ENCODE data around the gene ABCA7. TPM values are rescaled to one million over a fixed set of nuclear protein-coding genes. Genes with fewer than 3 reads are reported as not detected.

Gene ABCA7
- total RNA-seq, 1 experiment from 2014 or later: 40.3 TPM

DNA sequence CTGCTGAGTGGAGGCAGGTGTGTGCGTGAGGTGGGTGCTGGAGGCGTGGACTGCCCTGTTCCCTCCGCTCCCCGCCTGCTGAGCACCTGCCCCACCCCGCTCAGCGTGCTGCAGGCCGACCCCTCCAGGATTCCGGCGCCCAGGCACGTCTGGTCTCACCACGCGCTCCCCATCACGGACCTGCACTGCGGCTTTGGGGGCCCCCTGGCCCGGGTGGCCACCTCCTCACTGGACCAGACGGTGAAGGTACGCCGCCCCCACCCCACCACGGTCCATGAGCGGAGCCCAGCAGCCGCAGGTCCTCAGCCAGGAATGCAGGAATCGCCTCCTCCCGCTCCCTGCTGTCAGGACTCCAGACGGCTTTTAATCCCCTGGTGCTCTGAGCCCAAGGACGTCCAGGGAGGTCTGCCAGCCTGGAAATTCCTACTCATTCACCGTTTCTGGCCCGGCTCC lies 49.8 kb upstream of the ABCA7 start (continued):
- TF ChIP-seq, protein P1, sequence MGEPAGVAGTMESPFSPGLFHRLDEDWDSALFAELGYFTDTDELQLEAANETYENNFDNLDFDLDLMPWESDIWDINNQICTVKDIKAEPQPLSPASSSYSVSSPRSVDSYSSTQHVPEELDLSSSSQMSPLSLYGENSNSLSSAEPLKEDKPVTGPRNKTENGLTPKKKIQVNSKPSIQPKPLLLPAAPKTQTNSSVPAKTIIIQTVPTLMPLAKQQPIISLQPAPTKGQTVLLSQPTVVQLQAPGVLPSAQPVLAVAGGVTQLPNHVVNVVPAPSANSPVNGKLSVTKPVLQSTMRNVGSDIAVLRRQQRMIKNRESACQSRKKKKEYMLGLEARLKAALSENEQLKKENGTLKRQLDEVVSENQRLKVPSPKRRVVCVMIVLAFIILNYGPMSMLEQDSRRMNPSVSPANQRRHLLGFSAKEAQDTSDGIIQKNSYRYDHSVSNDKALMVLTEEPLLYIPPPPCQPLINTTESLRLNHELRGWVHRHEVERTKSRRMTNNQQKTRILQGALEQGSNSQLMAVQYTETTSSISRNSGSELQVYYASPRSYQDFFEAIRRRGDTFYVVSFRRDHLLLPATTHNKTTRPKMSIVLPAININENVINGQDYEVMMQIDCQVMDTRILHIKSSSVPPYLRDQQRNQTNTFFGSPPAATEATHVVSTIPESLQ (CRISPR knock-in tag; IDR thresholded peaks at IDR 0.05): no peak
- TF ChIP-seq, protein P2, sequence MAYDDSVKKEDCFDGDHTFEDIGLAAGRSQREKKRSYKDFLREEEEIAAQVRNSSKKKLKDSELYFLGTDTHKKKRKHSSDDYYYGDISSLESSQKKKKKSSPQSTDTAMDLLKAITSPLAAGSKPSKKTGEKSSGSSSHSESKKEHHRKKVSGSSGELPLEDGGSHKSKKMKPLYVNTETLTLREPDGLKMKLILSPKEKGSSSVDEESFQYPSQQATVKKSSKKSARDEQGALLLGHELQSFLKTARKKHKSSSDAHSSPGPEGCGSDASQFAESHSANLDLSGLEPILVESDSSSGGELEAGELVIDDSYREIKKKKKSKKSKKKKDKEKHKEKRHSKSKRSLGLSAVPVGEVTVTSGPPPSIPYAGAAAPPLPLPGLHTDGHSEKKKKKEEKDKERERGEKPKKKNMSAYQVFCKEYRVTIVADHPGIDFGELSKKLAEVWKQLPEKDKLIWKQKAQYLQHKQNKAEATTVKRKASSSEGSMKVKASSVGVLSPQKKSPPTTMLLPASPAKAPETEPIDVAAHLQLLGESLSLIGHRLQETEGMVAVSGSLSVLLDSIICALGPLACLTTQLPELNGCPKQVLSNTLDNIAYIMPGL (CRISPR knock-in tag; IDR thresholded peaks at IDR 0.05): no peak
- no peak for TF ChIP-seq JUN (CRISPR knock-in tag; IDR thresholded peaks at IDR 0.05)
- TF ChIP-seq, protein P3, sequence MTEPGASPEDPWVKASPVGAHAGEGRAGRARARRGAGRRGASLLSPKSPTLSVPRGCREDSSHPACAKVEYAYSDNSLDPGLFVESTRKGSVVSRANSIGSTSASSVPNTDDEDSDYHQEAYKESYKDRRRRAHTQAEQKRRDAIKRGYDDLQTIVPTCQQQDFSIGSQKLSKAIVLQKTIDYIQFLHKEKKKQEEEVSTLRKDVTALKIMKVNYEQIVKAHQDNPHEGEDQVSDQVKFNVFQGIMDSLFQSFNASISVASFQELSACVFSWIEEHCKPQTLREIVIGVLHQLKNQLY (CRISPR knock-in tag; IDR thresholded peaks at IDR 0.05): no peak
- TF ChIP-seq CREB1 (CRISPR knock-in tag; IDR thresholded peaks at IDR 0.05): no peak
- TF ChIP-seq, protein P4, sequence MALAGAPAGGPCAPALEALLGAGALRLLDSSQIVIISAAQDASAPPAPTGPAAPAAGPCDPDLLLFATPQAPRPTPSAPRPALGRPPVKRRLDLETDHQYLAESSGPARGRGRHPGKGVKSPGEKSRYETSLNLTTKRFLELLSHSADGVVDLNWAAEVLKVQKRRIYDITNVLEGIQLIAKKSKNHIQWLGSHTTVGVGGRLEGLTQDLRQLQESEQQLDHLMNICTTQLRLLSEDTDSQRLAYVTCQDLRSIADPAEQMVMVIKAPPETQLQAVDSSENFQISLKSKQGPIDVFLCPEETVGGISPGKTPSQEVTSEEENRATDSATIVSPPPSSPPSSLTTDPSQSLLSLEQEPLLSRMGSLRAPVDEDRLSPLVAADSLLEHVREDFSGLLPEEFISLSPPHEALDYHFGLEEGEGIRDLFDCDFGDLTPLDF (CRISPR knock-in tag; IDR thresholded peaks at IDR 0.05): no peak

DNA sequence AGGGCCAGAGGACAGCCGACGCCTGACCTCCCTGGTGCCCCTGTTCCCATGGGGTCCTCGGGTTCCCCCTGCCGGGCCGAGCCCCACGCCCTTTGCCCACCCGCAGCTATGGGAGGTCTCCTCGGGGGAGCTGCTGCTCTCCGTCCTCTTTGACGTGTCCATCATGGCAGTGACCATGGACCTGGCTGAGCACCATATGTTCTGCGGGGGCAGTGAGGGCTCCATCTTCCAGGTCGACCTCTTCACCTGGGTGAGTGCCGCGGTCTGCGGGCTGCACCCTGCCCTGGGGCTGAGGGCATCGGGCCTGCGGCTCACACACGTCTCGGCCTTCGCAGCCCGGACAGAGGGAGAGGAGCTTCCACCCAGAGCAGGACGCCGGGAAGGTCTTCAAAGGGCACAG lies 49.2 kb upstream of the ABCA7 start:
- CTCF ChIA-PET: interaction anchor here (0.6 to 1.4 kb wide), 6 partner anchors 20 to 124 kb away, joined by 3 to 4 read pairs (median 3); no protein-coding TSS in a partner anchor
- TF ChIP-seq MYBL2 (CRISPR knock-in tag; IDR thresholded peaks at IDR 0.05): no peak
- TF ChIP-seq, protein P5, sequence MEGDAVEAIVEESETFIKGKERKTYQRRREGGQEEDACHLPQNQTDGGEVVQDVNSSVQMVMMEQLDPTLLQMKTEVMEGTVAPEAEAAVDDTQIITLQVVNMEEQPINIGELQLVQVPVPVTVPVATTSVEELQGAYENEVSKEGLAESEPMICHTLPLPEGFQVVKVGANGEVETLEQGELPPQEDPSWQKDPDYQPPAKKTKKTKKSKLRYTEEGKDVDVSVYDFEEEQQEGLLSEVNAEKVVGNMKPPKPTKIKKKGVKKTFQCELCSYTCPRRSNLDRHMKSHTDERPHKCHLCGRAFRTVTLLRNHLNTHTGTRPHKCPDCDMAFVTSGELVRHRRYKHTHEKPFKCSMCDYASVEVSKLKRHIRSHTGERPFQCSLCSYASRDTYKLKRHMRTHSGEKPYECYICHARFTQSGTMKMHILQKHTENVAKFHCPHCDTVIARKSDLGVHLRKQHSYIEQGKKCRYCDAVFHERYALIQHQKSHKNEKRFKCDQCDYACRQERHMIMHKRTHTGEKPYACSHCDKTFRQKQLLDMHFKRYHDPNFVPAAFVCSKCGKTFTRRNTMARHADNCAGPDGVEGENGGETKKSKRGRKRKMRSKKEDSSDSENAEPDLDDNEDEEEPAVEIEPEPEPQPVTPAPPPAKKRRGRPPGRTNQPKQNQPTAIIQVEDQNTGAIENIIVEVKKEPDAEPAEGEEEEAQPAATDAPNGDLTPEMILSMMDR (IDR thresholded peaks at IDR 0.05): no peak
- TF ChIP-seq GTF2I (CRISPR knock-in tag; conservative IDR thresholded peaks at IDR 0.05): no peak
- no peak for TF ChIP-seq FOXP1 (CRISPR knock-in tag; IDR thresholded peaks at IDR 0.05; ENCODE audit: borderline replicate concordance)
- TF ChIP-seq SP1 (CRISPR knock-in tag; conservative IDR thresholded peaks at IDR 0.05): no peak
- TF ChIP-seq, protein P6, sequence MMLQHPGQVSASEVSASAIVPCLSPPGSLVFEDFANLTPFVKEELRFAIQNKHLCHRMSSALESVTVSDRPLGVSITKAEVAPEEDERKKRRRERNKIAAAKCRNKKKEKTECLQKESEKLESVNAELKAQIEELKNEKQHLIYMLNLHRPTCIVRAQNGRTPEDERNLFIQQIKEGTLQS (CRISPR knock-in tag; conservative IDR thresholded peaks at IDR 0.05): no peak
- POLR2A ChIA-PET: interaction anchor here (0.5 to 1.0 kb wide), 2 partner anchors 14 to 308 kb away, joined by 3 to 4 read pairs; no protein-coding TSS in a partner anchor
- ATAC-seq (no peak), DNase-seq (ENCODE audit: low spot score) (peak; percentile 13)
- Mint-ChIP-seq H3K9me3 (no peaks in the 10 kb centered on the region), H3K27me3 (ENCODE audit: low read depth) (no peaks in the 10 kb centered on the region), H3K27ac (no peak overlapping the region; the same call in 1 of the 2 replicates), H3K36me3 (peaks cover 18% of the 10 kb centered on the region), H3K4me3 (no peak overlapping the region), H3K4me1 (no peaks in the 10 kb centered on the region)

DNA sequence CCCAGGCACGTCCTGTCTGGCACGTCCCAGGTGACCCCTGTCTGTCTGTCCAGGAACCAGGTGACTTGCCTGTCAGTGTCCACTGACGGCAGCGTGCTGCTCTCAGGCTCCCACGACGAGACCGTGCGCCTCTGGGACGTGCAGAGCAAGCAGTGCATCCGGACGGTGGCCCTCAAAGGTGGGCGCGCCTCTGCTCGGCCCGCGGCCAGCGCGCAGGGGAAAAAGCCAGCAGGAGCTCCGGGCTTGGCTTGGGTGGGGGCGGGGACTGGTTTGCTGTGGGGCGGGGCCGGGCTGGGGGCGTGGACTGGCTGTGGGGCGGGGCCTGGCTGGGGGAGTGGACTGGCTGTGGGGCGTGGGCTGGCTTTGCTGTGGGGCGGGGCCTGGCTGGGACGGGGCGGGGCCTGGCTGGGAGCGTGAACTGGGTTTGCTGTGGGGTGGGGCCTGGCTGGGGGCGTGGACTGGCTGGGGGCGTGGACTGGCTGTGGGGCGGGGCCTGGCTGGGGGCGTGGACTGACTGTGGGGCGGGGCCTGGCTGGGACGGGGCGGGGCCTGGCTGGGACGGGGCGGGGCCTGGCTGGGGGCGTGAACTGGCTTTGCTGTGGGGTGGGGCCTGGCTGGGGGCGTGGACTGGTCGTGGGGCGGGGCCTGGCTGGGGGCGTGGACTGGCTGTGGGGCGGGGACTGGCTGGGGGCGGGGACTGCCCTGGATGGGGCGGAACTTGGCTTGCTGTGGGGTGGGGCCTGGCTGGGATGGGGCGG lies 48.6 kb upstream of the ABCA7 start:
- ChIA-PET CTCF (interaction anchor here (0.5 to 1.4 kb wide), 9 partner anchors 21 to 253 kb away, joined by 3 to 4 read pairs (median 3); no protein-coding TSS in a partner anchor), POLR2A (interaction anchor here (0.5 to 1.0 kb wide), 2 partner anchors 13 to 308 kb away, joined by 3 to 4 read pairs; no protein-coding TSS in a partner anchor)
- peak; percentile 72 for ATAC-seq
- 0 out of 2 replicates have a peak, but pooled peaks cover under 1% of the 10 kb centered on the region for H3K4me1 Mint-ChIP-seq
- H3K27me3 Mint-ChIP-seq (ENCODE audit: low read depth): no peaks in the 10 kb centered on the region
- TF ChIP-seq RORB (CRISPR knock-in tag; IDR thresholded peaks at IDR 0.05) (no peak), ETV6 (CRISPR knock-in tag; IDR thresholded peaks at IDR 0.05) (no peak), TCF7 (CRISPR knock-in tag; IDR thresholded peaks at IDR 0.05; ENCODE audit: low read depth) (no peak), TEAD1 (CRISPR knock-in tag; IDR thresholded peaks at IDR 0.05) (no peak)
- TF ChIP-seq, protein P7, sequence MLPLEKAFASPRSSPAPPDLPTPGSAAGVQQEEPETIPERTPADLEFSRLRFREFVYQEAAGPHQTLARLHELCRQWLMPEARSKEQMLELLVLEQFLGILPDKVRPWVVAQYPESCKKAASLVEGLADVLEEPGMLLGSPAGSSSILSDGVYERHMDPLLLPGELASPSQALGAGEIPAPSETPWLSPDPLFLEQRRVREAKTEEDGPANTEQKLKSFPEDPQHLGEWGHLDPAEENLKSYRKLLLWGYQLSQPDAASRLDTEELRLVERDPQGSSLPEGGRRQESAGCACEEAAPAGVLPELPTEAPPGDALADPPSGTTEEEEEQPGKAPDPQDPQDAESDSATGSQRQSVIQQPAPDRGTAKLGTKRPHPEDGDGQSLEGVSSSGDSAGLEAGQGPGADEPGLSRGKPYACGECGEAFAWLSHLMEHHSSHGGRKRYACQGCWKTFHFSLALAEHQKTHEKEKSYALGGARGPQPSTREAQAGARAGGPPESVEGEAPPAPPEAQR (CRISPR knock-in tag; IDR thresholded peaks at IDR 0.05): no peak
- H3K27ac Mint-ChIP-seq: no peak overlapping the region
- peak; percentile 91 for DNase-seq (ENCODE audit: low spot score)
- H3K4me3 Mint-ChIP-seq: no peak overlapping the region
- H3K9me3 Mint-ChIP-seq: no peaks in the 10 kb centered on the region
- peaks cover 18% of the 10 kb centered on the region for H3K36me3 Mint-ChIP-seq
